Spinal cord (tissue), 10 donors: ENCODE results near the gene PLAAT5. TPM values are rescaled to one million over a fixed set of nuclear protein-coding genes. Genes with fewer than 3 reads are reported as not detected.

ENCODE experiments used
- DNase-seq, 6 donors: peaks; one replicate each; pipeline versions ENCODE4 v3.0.0 to v3.0.0-alpha.2; 2013 to 2015; ENCODE audit warnings: low spot score in 6 of 6, low read depth in 4 of 6
- H3K27ac ChIP-seq: one replicate; pipeline ENCODE4 v1.5.1; 2013; ENCODE audit warnings: low read depth, low read length, control low read depth
- H3K27me3 ChIP-seq: one replicate; pipeline ENCODE4 v1.6.1; 2013; ENCODE audit warnings: low read length; ENCODE audit not compliant: control insufficient read depth, insufficient read depth
- H3K36me3 ChIP-seq: one replicate; pipeline ENCODE4 v1.6.1; 2013; ENCODE audit warnings: low read length; ENCODE audit not compliant: control insufficient read depth, insufficient read depth
- H3K4me1 ChIP-seq: one replicate; pipeline ENCODE4 v1.6.1; 2013; ENCODE audit warnings: low read length; ENCODE audit not compliant: control insufficient read depth, insufficient read depth
- H3K4me3 ChIP-seq: one replicate; pipeline ENCODE4 v1.5.1; 2013; ENCODE audit warnings: low read depth, low read length, control low read depth
- H3K9me3 ChIP-seq: one replicate; pipeline ENCODE4 v1.6.1; 2013; ENCODE audit warnings: low read length; ENCODE audit not compliant: control insufficient read depth, insufficient read depth
- WGBS: methylation state at CpG from one replicate; pipeline ENCODE4 v1.1.5; 2013; ENCODE audit warnings: missing lambda C conversion rate; ENCODE audit not compliant: insufficient coverage; 5-methylcytosine and 5-hydroxymethylcytosine counted together
- polyA plus RNA-seq, 2 donors: library from polyadenylated mRNA; unstranded; fragments of 120-200 nt; gene quantifications; one replicate each; pipeline ENCODE4 v1.2.1, GENCODE V29; 2013; ENCODE audit not compliant: insufficient read length in 2 of 2
- total RNA-seq, 2 donors: library from RNA; depleted of rRNA in 1 of 2; stranded (reverse); fragments of 120-200 nt in 1 of 2; fragments of >200 nt in 1 of 2; gene quantifications; one replicate each; pipeline versions ENCODE4 v1.2.3 to v1.2.4, GENCODE V29; 2013 to 2014
- donor health status: healthy.

Gene PLAAT5
- total and polyA plus RNA-seq, 4 donors, result 4.4 to 7.0 (median 5.0) TPM

- H3K4me1 ChIP-seq, result peaks cover 14% of the 10 kb centered on the region
- H3K4me3 ChIP-seq, result no peak within 1 kb of the TSS
- H3K27me3 ChIP-seq, result no peaks in the 10 kb centered on the region
- H3K27ac ChIP-seq, result no peak within 1 kb of the TSS
- H3K9me3 ChIP-seq, result no peaks in the 10 kb centered on the region
- H3K36me3 ChIP-seq, result no peaks in the 10 kb centered on the region
- WGBS, result 45% methylated on average over 9 of the region's 15 CpGs
- no peak for DNase-seq
Measured at GRCh38 chr11:63505857-63506528, 15.0 kb upstream of the PLAAT5 start, which contains the start of gene LGALS12. TSS of gene LGALS12 (plus strand) at chr11:63506084. CDS start at chr11:63506459, 375 bp downstream.

- no peaks in the 10 kb centered on the region for H3K36me3 ChIP-seq
- H3K4me3 ChIP-seq, result no peak overlapping the region
- DNase-seq, result peak in 1 of 6 donors; percentile 57
- 100% methylated on average over 2 of the region's 4 CpGs for WGBS
- no peaks in the 10 kb centered on the region for H3K9me3 ChIP-seq
- no peaks in the 10 kb centered on the region for H3K27me3 ChIP-seq
- peaks cover 4% of the 10 kb centered on the region for H3K4me1 ChIP-seq
- no peak overlapping the region for H3K27ac ChIP-seq
Measured at GRCh38 chr11:63504933-63505586, 14.1 kb upstream of the PLAAT5 start.

GRCh38 chr11:63504054-63504453 lies 13.1 kb upstream of the PLAAT5 start:
- 92% methylated on average over 1 of the region's 1 CpG for WGBS
- Histone ChIP-seq H3K27ac (no peak overlapping the region), H3K9me3 (no peaks in the 10 kb centered on the region), H3K4me3 (no peak overlapping the region), H3K27me3 (no peaks in the 10 kb centered on the region), H3K36me3 (no peaks in the 10 kb centered on the region), H3K4me1 (no peaks in the 10 kb centered on the region)
- DNase-seq, result no peak

GRCh38 chr11:63503492-63503891 lies 12.5 kb upstream of the PLAAT5 start:
- H3K9me3 ChIP-seq, result no peaks in the 10 kb centered on the region
- WGBS, result 76% methylated on average over 2 of the region's 6 CpGs
- no peaks in the 10 kb centered on the region for H3K27me3 ChIP-seq
- no peak overlapping the region for H3K4me3 ChIP-seq
- no peaks in the 10 kb centered on the region for H3K36me3 ChIP-seq
- DNase-seq, result no peak
- no peaks in the 10 kb centered on the region for H3K4me1 ChIP-seq
- no peak overlapping the region for H3K27ac ChIP-seq

- no peaks in the 10 kb centered on the region for H3K4me1 ChIP-seq
Measured at GRCh38 chr11:63502252-63502820, 11.4 kb upstream of the PLAAT5 start.

GRCh38 chr11:63501236-63501635 lies 10.3 kb upstream of the PLAAT5 start:
- no peak overlapping the region for H3K27ac ChIP-seq
- no peak overlapping the region for H3K4me3 ChIP-seq
- no peak for DNase-seq
- H3K36me3 ChIP-seq, result no peaks in the 10 kb centered on the region
- no peaks in the 10 kb centered on the region for H3K27me3 ChIP-seq
- WGBS, result 50% methylated on average over 1 of the region's 1 CpG
- no peaks in the 10 kb centered on the region for H3K4me1 ChIP-seq
- no peaks in the 10 kb centered on the region for H3K9me3 ChIP-seq

More at GRCh38 chr11:63502252-63502820, 11.4 kb upstream of the PLAAT5 start:
- 100% methylated on average over 1 of the region's 2 CpGs for WGBS
- H3K27me3 ChIP-seq, result no peaks in the 10 kb centered on the region
- DNase-seq, result no peak
- H3K4me3 ChIP-seq, result no peak overlapping the region
- H3K36me3 ChIP-seq, result no peaks in the 10 kb centered on the region
- no peak overlapping the region for H3K27ac ChIP-seq
- H3K9me3 ChIP-seq, result no peaks in the 10 kb centered on the region

GRCh38 chr11:63499874-63500273 lies 8.9 kb upstream of the PLAAT5 start:
- 100% methylated on average over 2 of the region's 4 CpGs for WGBS

GRCh38 chr11:63494975-63495374 lies 4.0 kb upstream of the PLAAT5 start:
- Histone ChIP-seq H3K4me1 (peaks cover 12% of the 10 kb centered on the region), H3K4me3 (no peak overlapping the region), H3K36me3 (no peaks in the 10 kb centered on the region), H3K27me3 (peaks cover 5% of the 10 kb centered on the region), H3K9me3 (no peaks in the 10 kb centered on the region), H3K27ac (no peak overlapping the region)
- no peak for DNase-seq
- 73% methylated on average over 2 of the region's 6 CpGs for WGBS

More at GRCh38 chr11:63499874-63500273, 8.9 kb upstream of the PLAAT5 start:
- H3K36me3 ChIP-seq, result no peaks in the 10 kb centered on the region
- no peak overlapping the region for H3K27ac ChIP-seq
- DNase-seq, result no peak
- H3K27me3 ChIP-seq, result no peaks in the 10 kb centered on the region
- no peaks in the 10 kb centered on the region for H3K4me1 ChIP-seq
- H3K9me3 ChIP-seq, result no peaks in the 10 kb centered on the region
- H3K4me3 ChIP-seq, result no peak overlapping the region

GRCh38 chr11:63493127-63493526 lies 2.2 kb upstream of the PLAAT5 start:
- Histone ChIP-seq H3K4me3 (no peak overlapping the region), H3K36me3 (no peaks in the 10 kb centered on the region), H3K4me1 (peaks cover 14% of the 10 kb centered on the region), H3K27ac (no peak overlapping the region), H3K27me3 (peaks cover 7% of the 10 kb centered on the region), H3K9me3 (no peaks in the 10 kb centered on the region)
- no peak for DNase-seq
- no CpG with 5 or more reads among the region's 1 CpG for WGBS
